SKM-1 (cell line): Measurements from ENCODE around the gene COL6A5.
"Not testable (repeated sequence)": the region's sequence is repeated elsewhere in the genome, so short reads cannot be mapped to it uniquely, and the experiment has no call there.

Experiments used
- DNase-seq: peaks from one replicate; lab custom pipeline; 2025; ENCODE audit not compliant: unreplicated experiment; lab: John Stamatoyannopoulos, UW

Gene COL6A5, protein sequence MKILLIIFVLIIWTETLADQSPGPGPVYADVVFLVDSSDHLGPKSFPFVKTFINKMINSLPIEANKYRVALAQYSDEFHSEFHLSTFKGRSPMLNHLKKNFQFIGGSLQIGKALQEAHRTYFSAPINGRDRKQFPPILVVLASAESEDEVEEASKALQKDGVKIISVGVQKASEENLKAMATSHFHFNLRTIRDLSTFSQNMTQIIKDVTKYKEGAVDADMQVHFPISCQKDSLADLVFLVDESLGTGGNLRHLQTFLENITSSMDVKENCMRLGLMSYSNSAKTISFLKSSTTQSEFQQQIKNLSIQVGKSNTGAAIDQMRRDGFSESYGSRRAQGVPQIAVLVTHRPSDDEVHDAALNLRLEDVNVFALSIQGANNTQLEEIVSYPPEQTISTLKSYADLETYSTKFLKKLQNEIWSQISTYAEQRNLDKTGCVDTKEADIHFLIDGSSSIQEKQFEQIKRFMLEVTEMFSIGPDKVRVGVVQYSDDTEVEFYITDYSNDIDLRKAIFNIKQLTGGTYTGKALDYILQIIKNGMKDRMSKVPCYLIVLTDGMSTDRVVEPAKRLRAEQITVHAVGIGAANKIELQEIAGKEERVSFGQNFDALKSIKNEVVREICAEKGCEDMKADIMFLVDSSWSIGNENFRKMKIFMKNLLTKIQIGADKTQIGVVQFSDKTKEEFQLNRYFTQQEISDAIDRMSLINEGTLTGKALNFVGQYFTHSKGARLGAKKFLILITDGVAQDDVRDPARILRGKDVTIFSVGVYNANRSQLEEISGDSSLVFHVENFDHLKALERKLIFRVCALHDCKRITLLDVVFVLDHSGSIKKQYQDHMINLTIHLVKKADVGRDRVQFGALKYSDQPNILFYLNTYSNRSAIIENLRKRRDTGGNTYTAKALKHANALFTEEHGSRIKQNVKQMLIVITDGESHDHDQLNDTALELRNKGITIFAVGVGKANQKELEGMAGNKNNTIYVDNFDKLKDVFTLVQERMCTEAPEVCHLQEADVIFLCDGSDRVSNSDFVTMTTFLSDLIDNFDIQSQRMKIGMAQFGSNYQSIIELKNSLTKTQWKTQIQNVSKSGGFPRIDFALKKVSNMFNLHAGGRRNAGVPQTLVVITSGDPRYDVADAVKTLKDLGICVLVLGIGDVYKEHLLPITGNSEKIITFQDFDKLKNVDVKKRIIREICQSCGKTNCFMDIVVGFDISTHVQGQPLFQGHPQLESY (N-terminal part only)

GRCh38 chr3:130345487-130346079, at the start of gene COL6A5:
TSS of gene COL6A5 (plus strand) at chr3:130345672. CDS start at chr3:130373639, 27,967 bp downstream.
- DNase-seq, result no peak

- DNase-seq, result no peak
Measured at GRCh38 chr3:130299531-130299930, 45.9 kb upstream of the COL6A5 start.

DNA sequence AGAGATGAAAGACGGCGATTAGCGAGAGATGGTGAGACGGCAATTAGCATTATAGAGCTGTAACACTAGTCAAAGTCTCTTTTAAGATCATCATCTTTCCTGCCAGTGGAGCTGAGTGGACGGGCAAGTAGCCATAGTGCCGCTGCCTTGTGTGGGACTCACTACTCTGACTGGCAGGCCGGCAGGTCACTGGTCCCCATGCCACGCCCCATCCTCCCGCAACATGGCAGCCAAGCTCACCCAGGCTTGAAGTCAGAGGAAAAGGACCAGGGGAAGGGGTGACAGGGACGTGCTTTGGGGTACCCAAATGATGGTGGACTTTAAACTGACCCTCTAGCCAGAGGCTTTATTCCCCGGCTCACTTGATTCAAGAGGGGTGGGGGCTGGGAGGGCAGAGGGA, 44.6 kb upstream of the COL6A5 start:
- DNase-seq, result no peak

DNA sequence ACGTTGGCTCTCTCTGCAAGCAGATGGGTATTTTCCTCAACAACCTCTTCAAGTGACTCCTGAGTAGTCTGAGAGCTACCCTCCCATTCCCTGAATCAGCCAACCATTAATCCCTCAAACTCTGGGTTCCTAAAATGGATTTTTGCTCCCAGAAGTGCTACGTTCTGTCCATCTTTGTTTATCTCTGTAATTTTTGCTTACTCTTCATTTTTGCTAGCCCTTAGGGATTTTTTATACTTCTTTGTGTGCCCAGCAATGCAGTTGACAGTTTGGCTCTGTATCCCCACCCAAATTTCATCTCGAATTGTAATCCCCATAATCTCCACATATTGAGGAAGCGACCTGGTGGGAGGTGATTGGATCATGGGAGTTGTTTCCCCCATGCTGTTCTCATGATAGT, 35.4 kb upstream of the COL6A5 start:
- no peak for DNase-seq

DNA sequence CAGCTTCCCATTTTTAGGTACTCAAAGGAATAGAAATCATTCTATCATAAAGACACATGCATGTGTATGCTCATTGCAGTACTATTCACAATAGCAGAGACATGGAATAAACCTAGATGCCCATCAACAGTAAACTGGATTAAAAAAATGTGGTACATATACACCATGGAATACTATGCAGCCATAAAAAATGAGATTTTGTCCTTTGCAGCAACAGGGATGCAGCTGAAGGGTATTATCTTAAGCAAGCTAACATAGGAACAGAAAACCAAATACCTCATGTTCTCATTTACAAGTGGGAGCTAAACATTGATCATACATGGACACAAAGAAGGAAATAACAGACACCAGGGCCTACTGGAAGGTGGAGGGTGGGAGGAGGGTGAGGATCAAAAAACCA, 33.1 kb upstream of the COL6A5 start:
- DNase-seq, result no peak

GRCh38 chr3:130316169-130316568, 29.3 kb upstream of the COL6A5 start:
- DNase-seq, result no peak

DNA sequence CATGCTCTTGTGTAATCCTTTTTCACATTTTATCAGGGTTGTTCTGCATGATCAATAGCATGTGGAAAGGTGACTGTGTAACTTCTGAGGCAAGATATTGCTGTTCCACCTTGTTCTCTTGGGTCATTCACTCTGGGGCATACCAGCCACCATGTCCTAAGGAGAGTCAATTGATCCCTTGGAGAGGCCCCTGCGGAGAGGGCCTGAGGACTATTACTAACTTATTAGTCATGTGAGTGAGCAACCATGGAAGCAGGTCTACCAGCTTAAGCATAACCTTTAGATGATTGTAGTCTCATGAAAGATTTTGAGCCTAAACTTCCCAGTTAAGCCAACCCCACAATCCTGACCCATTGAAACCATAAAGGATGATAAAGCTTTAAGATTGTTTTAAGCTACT, 22.0 kb upstream of the COL6A5 start:
- no peak for DNase-seq

GRCh38 chr3:130340766-130341165, 4.7 kb upstream of the COL6A5 start:
- DNase-seq, result no peak

DNA sequence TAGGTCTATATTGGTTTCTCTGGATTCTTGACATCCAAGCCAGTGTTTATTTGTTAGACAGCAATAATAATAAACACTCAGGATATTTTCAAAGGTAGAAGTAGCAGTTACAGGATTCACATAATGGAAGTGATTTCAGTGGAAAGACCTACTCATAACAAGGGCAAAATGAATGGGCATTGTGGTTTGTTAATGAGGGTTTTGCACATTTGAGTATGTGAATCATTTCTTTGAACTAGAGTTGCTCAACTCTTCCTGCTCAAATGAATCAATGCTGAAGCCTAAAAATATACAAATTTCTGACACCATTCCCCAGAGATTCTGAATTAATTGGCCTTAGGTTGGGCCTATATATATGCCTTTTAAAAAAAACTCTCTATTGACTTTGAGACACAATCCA, 4.1 kb upstream of the COL6A5 start:
- DNase-seq, result no peak

DNA sequence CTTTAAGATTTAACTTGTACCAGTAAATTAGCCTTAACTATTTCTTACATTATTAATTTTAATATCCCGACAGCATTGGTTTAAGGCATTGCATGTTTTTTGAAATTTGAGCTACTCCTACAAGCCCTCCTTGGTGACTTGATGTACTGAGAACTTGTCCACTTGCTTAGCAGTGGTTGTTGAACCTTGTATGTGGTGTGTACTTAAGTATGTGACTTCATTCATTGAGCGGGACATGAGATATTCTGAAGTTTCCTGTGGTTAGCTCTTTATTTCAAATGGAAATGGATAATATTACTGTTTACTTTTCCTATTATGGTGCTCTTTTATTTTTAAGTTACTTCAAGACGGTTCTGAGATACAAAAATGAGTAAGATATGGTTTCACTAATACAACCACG, 3.6 kb upstream of the COL6A5 start:
- no peak for DNase-seq

GRCh38 chr3:130342821-130343661, 2.4 kb upstream of the COL6A5 start:
- DNase-seq, result no peak

DNA sequence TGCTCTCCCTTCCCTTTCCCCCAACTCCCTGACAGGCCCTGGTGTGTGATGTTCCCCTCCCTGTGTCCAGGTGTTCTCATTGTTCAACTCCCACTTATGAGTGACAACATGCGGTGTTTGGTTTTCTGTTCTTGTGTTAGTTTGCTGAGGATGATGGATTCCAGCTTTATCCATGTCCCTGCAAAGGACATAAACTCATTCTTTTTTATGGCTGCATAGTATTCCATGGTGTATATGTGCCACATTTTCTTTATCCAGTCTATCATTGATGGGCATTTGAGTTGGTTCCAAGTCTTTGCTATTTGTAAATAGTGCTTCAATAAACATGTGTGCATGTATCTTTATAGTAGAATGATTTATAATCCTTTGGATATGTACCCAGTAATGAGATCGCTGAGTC, 2.8 kb downstream of the COL6A5 start:
- DNase-seq, result not testable (repeated sequence)

DNA sequence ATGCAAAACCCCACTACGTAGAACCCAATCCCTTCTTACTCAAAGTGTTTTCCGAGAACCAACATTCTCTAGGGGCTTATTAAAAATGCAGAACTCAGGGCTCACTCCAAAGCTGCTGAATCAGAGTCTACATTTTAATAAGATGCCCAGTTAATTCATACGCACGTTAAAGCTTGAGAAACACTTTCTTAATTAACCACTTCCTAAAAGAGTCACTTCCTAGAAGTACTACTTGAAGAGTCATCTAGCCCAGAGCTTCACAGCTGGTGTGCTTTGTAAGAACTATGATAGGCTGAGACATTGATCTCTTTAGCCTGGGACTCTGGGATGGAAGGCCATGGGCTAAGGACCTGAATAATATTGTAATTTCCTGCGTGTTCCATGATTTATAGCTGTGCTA, 9.0 kb downstream of the COL6A5 start:
- peak; percentile 37 for DNase-seq

- DNase-seq, result no peak
Measured at GRCh38 chr3:130374033-130374432, 28.6 kb downstream of the COL6A5 start.

- no peak for DNase-seq
Measured at GRCh38 chr3:130374908-130375307, 29.4 kb downstream of the COL6A5 start.

- DNase-seq, result no peak
Measured at GRCh38 chr3:130377960-130378676, 32.6 kb downstream of the COL6A5 start.

- DNase-seq, result no peak
Measured at GRCh38 chr3:130378677-130379191, 33.3 kb downstream of the COL6A5 start.

DNA sequence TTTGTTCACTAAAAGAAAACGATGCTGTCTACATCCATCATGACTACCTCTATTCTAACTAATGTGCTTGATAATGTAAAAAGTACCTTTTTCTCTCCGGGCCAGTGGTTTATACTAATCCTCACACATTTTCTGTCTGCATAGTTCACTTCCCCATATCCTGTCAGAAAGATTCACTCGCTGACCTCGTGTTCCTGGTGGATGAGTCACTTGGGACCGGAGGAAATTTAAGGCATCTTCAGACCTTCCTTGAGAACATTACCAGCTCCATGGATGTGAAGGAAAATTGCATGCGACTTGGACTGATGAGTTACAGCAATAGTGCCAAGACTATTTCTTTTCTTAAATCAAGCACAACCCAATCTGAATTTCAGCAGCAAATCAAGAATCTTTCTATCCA, 33.8 kb downstream of the COL6A5 start:
- DNase-seq, result no peak

DNA sequence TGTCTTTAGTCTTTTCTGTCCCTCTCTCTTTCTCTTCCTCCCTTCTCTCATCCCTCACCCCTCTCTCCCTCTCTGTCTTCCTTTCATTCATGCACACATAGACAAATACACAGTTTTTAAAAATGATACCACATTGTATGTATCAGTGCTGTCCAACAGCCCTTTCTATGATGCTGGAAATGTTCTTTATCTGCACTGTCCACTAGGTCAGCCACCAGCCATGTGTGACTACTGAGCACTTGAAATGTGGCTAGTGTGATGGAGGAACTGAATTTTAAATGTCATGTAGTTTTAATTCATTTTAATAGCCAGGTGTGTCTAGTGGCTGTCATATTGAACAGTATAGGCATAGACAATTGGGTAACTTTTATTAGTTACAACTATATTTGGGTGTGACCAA, 34.9 kb downstream of the COL6A5 start:
- DNase-seq, result no peak
